Measurements from ENCODE around the gene ODAD4. TPM values are rescaled to one million over a fixed set of nuclear protein-coding genes. Genes with fewer than 3 reads are reported as not detected.

ODAD4 gene
- total RNA-seq, 1 donor from 2014 or later: 2.1 TPM

DNA sequence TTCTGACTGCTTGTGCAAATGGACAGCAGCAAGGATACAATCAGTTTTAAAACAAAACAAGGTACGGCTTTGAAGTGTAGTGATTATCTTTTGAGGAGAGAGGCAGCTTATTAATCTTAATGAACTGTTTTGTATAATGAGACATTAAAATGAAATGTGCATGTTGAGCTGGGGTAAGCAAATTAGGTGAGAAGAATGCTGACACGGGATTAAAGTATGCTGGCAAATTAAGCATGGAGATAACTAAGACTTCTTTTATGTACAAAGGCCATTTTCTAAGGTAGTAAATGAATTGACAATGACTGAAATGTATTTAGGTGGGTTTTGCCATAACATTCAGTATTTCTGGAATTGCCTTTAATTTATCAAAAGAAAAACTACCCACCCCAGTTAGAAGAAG, 68.1 kb downstream of the ODAD4 start:
- Mint-ChIP-seq H3K9me3 (no peaks in the 10 kb centered on the region), H3K27ac (no peak overlapping the region), H3K27me3 (ENCODE audit: low read depth) (no peaks in the 10 kb centered on the region), H3K36me3 (peaks cover 44% of the 10 kb centered on the region), H3K4me1 (no peaks in the 10 kb centered on the region), H3K4me3 (no peak overlapping the region)
- TF ChIP-seq, protein P1, sequence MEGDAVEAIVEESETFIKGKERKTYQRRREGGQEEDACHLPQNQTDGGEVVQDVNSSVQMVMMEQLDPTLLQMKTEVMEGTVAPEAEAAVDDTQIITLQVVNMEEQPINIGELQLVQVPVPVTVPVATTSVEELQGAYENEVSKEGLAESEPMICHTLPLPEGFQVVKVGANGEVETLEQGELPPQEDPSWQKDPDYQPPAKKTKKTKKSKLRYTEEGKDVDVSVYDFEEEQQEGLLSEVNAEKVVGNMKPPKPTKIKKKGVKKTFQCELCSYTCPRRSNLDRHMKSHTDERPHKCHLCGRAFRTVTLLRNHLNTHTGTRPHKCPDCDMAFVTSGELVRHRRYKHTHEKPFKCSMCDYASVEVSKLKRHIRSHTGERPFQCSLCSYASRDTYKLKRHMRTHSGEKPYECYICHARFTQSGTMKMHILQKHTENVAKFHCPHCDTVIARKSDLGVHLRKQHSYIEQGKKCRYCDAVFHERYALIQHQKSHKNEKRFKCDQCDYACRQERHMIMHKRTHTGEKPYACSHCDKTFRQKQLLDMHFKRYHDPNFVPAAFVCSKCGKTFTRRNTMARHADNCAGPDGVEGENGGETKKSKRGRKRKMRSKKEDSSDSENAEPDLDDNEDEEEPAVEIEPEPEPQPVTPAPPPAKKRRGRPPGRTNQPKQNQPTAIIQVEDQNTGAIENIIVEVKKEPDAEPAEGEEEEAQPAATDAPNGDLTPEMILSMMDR (IDR thresholded peaks at IDR 0.05; ENCODE audit: unreplicated experiment): no peak
- no peak for DNase-seq (ENCODE audit: low spot score in 2 of 2, unreplicated experiment in 2 of 2)

DNA sequence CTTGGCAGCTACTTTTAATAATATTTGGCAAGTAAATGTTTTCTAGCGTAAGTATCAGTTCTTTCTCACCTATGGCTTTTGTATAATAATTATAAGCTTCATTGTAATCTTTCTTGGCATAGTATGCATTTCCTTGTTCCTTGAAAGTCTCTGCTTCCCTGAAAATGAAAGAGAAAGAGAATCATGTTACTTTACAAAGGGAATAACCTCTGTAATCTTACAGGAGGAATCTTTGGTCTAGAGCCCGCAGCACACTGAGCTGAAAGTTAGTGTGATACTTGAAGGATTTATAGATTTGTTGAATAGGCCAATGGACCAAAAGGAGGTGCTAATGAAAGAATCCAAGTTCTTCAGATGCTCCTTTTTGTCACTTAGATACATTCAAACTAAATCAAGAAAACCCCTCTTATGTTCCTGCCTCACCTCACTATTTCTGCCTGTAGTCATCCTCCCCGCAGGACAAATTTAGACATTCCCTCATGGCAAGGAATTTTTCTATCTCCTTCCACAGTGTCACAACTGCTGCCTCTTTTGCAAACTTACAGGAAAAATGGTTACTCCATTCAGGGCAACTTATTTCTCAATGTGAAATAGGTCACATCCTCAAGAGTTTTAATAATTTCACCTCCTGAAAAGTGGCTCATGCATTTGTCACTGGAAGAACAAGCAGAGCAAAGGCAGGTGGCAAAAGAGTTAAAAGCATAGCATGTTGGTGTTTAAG, 70.2 kb downstream of the ODAD4 start:
- DNase-seq (ENCODE audit: low spot score in 2 of 2, unreplicated experiment in 2 of 2): no peak
- no peaks in the 10 kb centered on the region for H3K4me1 Mint-ChIP-seq
- TF ChIP-seq, protein P1 (IDR thresholded peaks at IDR 0.05; ENCODE audit: unreplicated experiment): no peak
- H3K36me3 Mint-ChIP-seq: peaks cover 37% of the 10 kb centered on the region
- H3K27me3 Mint-ChIP-seq (ENCODE audit: low read depth): no peaks in the 10 kb centered on the region
- H3K27ac Mint-ChIP-seq: no peak overlapping the region
- H3K4me3 Mint-ChIP-seq: no peak overlapping the region
- H3K9me3 Mint-ChIP-seq: no peaks in the 10 kb centered on the region

DNA sequence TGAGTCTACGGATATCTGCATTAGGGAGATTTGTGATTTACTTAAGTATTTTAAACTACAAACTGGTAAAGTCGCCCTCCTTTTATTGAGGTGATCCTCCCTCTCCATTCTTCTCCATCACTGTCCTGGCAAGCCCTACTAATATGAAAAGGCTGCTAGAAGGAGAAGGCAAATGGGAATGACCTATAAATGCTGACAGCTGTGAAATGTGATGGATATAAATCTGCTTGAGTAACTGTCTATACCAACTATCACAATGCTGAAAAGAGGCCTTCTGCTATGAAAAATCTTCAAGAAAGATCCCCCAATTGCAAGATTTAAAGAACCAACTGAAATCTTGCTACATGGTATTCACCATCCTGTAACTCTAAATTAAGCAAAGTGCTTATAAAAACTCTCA, 71.3 kb downstream of the ODAD4 start:
- Mint-ChIP-seq H3K4me3 (no peak overlapping the region), H3K4me1 (no peaks in the 10 kb centered on the region), H3K36me3 (peaks cover 27% of the 10 kb centered on the region), H3K27ac (no peak overlapping the region), H3K27me3 (ENCODE audit: low read depth) (no peaks in the 10 kb centered on the region), H3K9me3 (no peaks in the 10 kb centered on the region)
- TF ChIP-seq, protein P1 (IDR thresholded peaks at IDR 0.05; ENCODE audit: unreplicated experiment): no peak
- DNase-seq (ENCODE audit: low spot score in 2 of 2, unreplicated experiment in 2 of 2): no peak

DNA sequence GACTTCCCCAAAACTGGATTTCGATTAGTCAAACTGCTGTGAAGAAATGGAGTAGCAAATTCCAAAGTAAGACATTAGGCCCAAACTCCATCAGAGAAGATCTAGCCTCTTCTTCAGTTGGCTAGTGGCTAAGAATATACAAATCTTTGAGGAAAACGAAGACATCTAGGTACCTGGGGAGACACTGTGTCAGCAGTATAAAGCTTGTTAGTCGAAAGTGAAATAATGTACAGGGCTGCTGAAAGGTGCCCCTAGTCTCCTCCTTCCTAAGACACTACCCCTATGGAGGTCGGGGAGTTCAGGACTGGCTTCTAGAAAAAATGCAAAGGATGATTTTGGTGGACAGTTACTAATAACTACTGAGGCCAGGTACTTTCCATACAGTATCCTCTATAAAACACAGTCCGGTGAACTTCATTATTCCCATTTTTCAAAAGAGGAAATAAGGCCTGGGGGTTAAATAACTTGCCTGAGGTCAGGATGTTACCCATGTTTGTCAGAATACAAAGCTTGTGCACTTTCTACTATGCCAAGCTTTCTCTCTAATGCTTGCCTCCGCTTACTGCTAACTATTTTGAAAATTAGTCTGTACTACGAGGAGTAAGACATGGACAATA, 71.9 kb downstream of the ODAD4 start:
- no peak overlapping the region for H3K4me3 Mint-ChIP-seq
- no peaks in the 10 kb centered on the region for H3K9me3 Mint-ChIP-seq
- no peak overlapping the region for H3K27ac Mint-ChIP-seq
- no peaks in the 10 kb centered on the region for H3K4me1 Mint-ChIP-seq
- no peaks in the 10 kb centered on the region for H3K27me3 Mint-ChIP-seq (ENCODE audit: low read depth)
- peaks cover 26% of the 10 kb centered on the region for H3K36me3 Mint-ChIP-seq
- DNase-seq (ENCODE audit: low spot score in 2 of 2, unreplicated experiment in 2 of 2): no peak
- TF ChIP-seq, protein P1 (IDR thresholded peaks at IDR 0.05; ENCODE audit: unreplicated experiment): no peak

DNA sequence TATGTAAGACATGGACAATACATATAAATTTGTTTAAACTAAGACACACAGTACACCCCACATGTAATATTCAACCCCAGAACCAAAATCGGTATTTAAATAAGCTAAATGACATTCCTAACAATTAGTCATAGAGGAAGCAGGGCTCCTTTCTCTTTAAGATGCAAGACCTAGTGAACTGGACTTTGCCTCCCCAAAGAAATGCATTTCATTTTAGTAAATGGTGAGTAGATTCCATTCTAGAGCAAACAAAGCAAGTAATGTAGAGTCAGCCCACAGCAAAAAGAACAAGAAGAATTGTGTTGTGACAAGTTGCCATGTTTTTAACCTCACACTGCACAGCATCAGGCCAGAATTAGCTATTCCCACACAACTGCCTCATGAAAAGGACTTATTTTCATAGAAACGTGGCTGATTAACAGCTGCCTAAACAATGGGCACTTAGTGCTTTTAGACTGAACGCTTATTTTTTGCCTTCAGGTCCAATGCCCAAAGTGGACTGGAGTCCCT, 72.4 kb downstream of the ODAD4 start:
- TF ChIP-seq, protein P1 (IDR thresholded peaks at IDR 0.05; ENCODE audit: unreplicated experiment): no peak
- Mint-ChIP-seq H3K9me3 (no peaks in the 10 kb centered on the region), H3K27me3 (ENCODE audit: low read depth) (no peaks in the 10 kb centered on the region), H3K27ac (no peak overlapping the region), H3K4me3 (no peak overlapping the region), H3K36me3 (peaks cover 24% of the 10 kb centered on the region), H3K4me1 (no peaks in the 10 kb centered on the region)
- DNase-seq (ENCODE audit: low spot score in 2 of 2, unreplicated experiment in 2 of 2): no peak
